ENCODE results near the gene ADO.

GRCh38 chr10:62844280-62845011, 39.9 kb downstream of the ADO start:
- TF ChIP-seq CTCF (IDR thresholded peaks at IDR 0.05 in 4 of 5, conservative IDR thresholded peaks at IDR 0.05 in 1 of 5) (no peak), POLR2A (IDR thresholded peaks at IDR 0.05) (no peak)
